Daoy (cell line): Measurements from ENCODE around the gene IRAK1. TPM values are rescaled to one million over a fixed set of nuclear protein-coding genes. Genes with fewer than 3 reads are reported as not detected.

Experiments
- DNase-seq: peaks from one replicate; pipeline ENCODE4 v3.0.0-alpha.2; 2015; ENCODE audit warnings: low read depth
- total RNA-seq: library from RNA; depleted of rRNA; stranded (reverse); fragments of >200 nt; shearing (Covaris generic); gene quantifications from 2 replicates; pipeline ENCODE4 v1.2.3, GENCODE V29; 2014; rRNA removed

IRAK1 gene
- total RNA-seq, 1 experiment from 2014 or later, result 49.2 TPM

GRCh38 chrX:153971124-153971449 lies 48.6 kb downstream of the IRAK1 start:
- peak; percentile 87 for DNase-seq

DNA sequence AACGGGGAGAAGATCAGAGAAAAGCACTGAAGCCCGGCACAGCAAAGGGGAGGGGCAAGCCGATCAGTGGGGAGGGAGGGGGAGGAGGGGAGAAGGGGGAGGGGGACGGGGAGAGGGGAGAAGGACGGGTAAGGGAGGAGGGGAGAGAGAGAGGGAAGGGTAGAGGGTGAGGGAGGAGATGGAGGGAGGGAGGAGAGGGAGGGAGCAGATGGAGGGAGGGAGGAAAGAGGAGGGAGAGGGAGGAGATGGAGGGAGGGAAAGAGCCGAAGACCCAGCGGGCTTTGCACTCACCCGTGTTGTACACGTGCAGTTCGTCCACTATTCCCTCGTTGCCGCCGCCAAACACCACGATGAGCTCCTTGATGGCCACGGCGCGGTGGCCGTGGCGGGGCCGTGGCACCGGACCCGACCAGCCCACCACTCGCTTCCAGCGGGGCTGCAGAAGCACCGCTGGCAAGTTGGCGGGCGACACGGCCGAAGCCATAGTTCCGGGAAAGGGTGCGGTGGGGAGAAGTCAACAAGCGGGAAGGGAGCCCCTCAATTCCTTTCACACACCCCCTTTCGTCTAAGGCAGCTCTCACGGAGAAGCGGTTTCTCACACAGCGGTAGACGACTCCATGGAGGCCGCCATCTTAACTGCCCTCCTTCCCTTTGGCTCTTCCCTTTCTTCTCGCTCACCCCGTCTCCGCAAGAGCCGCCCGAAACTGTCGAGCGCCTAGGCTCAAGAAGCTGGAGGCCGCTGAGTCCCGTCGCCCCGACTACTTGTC lies 49.2 kb downstream of the IRAK1 start:
- DNase-seq, result peak; percentile 50

DNA sequence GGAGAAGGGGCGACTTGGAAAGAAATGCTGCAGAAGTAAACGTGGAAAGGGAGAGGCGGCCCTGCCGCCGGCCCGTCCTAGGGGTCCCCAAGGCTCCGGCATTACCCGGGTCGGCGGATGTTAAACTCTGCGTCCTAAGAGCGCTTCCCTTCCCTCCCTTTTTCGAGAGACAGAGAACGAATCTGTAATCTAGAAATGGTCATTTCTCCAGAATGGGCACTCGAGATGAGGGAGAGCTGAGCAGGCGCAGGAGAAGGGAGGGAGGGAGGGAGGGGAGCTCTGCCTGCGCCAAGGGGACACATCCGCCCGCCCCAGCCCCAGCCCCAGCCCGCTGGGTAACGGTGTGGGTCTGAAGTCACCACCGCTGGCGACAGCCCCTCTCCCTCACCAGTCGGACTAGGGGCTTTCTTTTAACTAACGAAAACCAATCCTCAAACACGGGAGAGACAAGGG lies 49.8 kb downstream of the IRAK1 start:
- DNase-seq, result no peak

GRCh38 chrX:153969125-153969903 lies 50.4 kb downstream of the IRAK1 start:
- DNase-seq, result no peak

- DNase-seq, result no peak
These were observed 51.0 kb downstream of the IRAK1 start for GRCh38 chrX:153968754-153969124.

DNA sequence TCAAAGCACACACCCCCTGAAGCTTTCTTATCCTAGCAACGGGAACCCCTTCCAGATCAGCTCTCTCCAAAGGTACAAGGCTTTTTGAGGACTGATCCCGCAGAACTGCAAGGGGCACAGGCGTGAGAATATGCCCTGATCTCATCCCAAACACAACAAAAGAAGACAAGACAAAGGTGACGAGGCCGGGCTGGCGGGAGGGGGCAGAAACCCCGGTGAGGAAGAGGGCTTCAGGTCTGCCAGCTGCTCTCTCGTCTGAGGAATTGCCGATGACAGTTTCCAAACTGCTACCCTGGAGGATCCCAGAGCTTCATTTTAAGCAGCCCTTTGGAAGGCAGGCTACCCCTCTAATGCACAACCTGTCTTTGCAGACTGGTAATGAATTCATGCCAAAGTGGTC lies 51.4 kb downstream of the IRAK1 start:
- no peak for DNase-seq

DNA sequence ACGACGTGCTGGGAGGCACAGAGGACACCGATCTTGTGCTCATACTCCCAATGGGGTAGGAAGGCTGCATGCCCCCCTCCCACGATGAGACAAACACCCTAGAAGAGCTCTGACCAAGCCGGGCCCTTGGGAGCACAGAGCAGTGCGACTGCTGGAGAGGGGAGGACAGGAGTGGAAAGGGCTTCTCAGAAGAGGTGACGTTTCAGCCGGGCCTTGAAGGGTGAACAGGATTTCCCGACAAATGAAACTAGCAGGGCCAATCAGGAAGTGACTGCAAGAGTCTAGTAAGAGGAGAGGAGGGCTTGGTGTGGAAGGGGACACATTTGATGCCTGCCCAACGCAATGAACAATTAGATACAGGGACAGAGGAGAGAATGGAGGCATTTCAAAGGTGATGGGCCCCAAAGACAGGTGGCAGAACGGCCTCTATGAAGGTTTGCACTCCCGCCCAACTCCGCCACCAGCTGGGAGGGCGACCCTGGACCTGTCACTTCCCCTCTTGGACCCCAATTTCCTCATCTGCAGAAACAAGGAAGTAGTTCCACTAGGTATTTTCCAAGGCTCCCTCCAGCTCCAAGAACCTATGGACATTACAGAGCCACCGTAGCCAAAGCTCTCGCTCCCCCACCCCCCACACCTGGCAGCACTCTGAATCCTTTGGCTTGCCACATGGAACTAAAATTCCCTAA lies 52.0 kb downstream of the IRAK1 start:
- DNase-seq, result no peak

DNA sequence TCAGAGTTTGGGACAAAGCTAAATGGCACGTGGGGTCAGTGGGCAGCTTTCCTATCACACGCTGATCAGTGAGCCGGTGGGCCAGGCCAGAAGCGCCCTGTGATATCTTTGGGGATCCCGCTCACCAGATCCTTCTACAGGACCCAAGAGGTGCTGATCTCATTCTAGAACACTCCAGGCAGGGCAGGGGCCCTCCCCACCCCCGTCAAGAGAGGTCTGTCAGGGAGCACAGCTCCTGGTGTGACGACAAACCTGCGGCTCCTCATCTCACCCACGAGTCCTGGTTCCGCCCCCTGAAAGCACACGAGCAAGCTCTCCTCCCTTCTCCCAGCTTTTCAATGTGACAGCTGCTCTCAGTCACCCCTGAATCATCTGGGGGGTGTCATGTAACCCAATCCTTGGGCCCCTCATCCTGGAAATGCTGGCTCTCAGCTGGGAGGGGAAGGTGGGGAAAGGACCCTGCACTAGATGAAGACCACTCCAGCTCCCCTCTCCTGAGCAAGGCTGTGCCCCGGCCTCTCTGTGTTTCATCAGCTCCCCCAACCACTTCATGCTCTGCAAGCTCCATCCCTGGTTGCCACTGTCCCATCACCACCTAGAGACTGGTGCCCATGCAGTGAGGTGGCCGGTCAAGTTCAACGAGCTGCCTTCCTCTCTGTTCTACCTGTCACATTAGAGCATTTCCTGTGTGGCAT lies 52.7 kb downstream of the IRAK1 start:
- no peak for DNase-seq

- DNase-seq, result no peak
These were observed 53.4 kb downstream of the IRAK1 start for GRCh38 chrX:153966283-153966688.

DNA sequence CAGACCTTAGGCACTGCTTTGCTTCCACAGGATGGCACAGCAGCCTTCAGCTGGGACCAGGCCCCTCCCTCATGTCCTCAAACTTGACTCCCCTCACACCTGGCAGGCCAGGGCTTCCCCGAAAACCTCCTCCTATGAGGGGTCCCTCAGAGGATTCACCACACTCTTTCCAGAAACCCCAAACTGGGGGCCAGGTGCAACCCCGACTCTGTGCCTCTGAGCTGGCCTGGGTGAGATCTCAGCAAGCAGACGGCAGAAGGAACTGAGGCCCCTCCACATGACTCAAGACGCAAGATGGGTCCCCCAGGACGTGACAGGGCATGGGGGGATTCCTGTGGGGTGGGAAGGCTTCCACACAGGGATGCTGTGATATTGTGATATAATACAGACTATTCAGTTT lies 54.3 kb downstream of the IRAK1 start:
- DNase-seq, result no peak

GRCh38 chrX:153964105-153964504 lies 55.6 kb downstream of the IRAK1 start:
- no peak for DNase-seq

- no peak for DNase-seq
These were observed 56.2 kb downstream of the IRAK1 start for GRCh38 chrX:153963546-153963945.

DNA sequence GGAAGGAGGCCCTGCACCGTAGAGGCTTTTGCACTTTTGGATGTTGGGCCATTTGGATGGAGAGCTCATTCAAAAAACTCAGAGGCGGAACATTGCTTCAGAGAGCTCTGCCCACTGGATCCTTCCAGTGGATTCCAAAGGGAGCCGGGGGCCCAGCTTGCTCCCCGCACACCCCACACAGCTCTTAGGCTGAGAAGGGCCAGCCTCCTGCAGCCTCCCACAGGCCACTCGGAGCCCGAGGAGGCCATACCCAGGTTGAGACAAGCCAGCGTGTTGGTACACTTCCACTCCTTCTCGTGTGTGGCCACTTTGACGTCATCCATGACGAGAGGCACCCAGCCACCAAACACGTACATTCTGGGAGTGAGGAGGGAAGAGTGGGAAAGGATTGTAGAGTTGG lies 58.4 kb downstream of the IRAK1 start:
- no peak for DNase-seq

- no peak for DNase-seq
These were observed 58.9 kb downstream of the IRAK1 start for GRCh38 chrX:153960786-153961185.

Other genes starting within 250 kb of the IRAK1 start
- gene SRPK3, start 238.9 kb downstream of the IRAK1 start, total RNA-seq, result 0.11 and 0.54 TPM in 2 replicates
- 36.9 and 41.0 TPM in 2 replicates for gene IDH3G, start 225.5 kb downstream of the IRAK1 start, total RNA-seq
- 81.8 and 107 TPM in 2 replicates for gene SSR4, start 225.2 kb downstream of the IRAK1 start, total RNA-seq
- 5.7 and 7.5 TPM in 2 replicates for gene PDZD4, start 189.4 kb downstream of the IRAK1 start, total RNA-seq
- gene L1CAM, start 133.7 kb downstream of the IRAK1 start, total RNA-seq, result 7.4 and 8.3 TPM in 2 replicates
- gene AVPR2, start 115.2 kb downstream of the IRAK1 start, total RNA-seq, result 1.1 TPM in 1 of 2 replicates, not detected in the other
- 2.2 and 2.6 TPM in 2 replicates for gene ARHGAP4, start 93.6 kb downstream of the IRAK1 start, total RNA-seq
- 85.9 and 128 TPM in 2 replicates for gene NAA10, start 84.9 kb downstream of the IRAK1 start, total RNA-seq
- gene RENBP, start 75.3 kb downstream of the IRAK1 start, total RNA-seq, result 0.11 and 0.18 TPM in 2 replicates
- gene HCFC1, start 48.1 kb downstream of the IRAK1 start, total RNA-seq, result 38.0 and 38.1 TPM in 2 replicates
- 0.86 and 1.5 TPM in 2 replicates for gene TMEM187, start 47.1 kb downstream of the IRAK1 start, total RNA-seq
- 12.1 and 14.2 TPM in 2 replicates for gene MECP2, start 77.8 kb upstream of the IRAK1 start, total RNA-seq
- gene OPN1LW, start 124.3 kb upstream of the IRAK1 start, total RNA-seq, result not detected in 2 replicates
- not detected in 2 replicates for gene OPN1MW, start 162.7 kb upstream of the IRAK1 start, total RNA-seq
- not detected in 2 replicates for gene OPN1MW2, start 199.9 kb upstream of the IRAK1 start, total RNA-seq
- gene OPN1MW3, start 237.7 kb upstream of the IRAK1 start, total RNA-seq, result not detected in 2 replicates